SU-DHL-6 (cell line): Measurements from ENCODE around the gene CHST4.

Experiments
- EZH2phosphoT487 ChIP-seq: fragments of 200-600 bp; sonication (generic), shearing (Covaris generic); conservative IDR thresholded peaks from 2 replicates; pipeline ENCODE4 v1.6.1; 2018; ENCODE audit warnings: mild to moderate bottlenecking, antibody characterized with exemption, low read length, moderate library complexity, mixed read lengths
- TF ChIP-seq, protein P1 (sequence below): fragments of 200-600 bp; sonication (generic); IDR thresholded peaks from one replicate; pipeline ENCODE4 v1.5.1; 2017; ENCODE audit warnings: antibody characterized with exemption, mild to moderate bottlenecking, low read length, moderate library complexity; ENCODE audit not compliant: insufficient read depth, poor library complexity, severe bottlenecking

DNA sequence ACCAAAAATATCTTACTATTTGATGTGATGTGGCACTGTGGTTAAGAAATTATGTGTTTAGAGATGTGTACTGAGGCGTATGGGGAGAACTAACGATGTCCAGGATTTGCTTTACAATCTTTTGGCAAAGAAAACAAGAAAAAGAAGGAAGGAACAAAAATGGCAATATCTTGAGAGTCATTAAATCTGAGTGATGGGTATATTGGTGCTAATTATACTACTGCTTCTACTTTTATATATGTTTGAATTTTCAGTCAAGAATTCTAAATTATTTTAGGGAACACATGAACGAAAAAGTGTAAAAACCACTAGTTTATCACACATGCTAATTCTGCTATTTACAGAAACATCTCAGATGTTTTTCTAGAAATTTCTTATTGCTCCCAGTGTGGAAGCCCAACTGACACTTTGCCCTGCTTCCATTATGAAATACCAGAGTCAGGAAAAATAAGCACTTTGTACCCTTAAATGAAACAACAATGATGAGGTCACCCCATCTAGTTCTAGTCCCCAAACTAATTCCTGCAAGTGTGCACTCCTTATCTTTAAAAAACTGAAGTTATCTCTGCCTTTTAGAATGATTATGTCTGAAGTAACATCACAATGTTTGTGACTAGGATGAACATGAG, 31.8 kb downstream of the CHST4 start:
- TF ChIP-seq, protein P1, sequence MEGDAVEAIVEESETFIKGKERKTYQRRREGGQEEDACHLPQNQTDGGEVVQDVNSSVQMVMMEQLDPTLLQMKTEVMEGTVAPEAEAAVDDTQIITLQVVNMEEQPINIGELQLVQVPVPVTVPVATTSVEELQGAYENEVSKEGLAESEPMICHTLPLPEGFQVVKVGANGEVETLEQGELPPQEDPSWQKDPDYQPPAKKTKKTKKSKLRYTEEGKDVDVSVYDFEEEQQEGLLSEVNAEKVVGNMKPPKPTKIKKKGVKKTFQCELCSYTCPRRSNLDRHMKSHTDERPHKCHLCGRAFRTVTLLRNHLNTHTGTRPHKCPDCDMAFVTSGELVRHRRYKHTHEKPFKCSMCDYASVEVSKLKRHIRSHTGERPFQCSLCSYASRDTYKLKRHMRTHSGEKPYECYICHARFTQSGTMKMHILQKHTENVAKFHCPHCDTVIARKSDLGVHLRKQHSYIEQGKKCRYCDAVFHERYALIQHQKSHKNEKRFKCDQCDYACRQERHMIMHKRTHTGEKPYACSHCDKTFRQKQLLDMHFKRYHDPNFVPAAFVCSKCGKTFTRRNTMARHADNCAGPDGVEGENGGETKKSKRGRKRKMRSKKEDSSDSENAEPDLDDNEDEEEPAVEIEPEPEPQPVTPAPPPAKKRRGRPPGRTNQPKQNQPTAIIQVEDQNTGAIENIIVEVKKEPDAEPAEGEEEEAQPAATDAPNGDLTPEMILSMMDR = no peak
- no peak for TF ChIP-seq EZH2phosphoT487
